Measurements from ENCODE around the gene DUSP8.

The DUSP8 gene

GRCh38 chr11:1560002-1560648, 11.9 kb downstream of the DUSP8 start:
- no peaks in the 10 kb centered on the region for H3K9me3 ChIP-seq (replicated peaks in 1 of 11)
- H4K20me1 ChIP-seq, result peaks cover 6 to 88% (median 60%) of the 10 kb centered on the region in 11 experiments; a peak in 20 of 22 replicates
- H3K27ac ChIP-seq, result no peak overlapping the region
- no peak for TF ChIP-seq Cebpa-rat (IDR thresholded peaks at IDR 0.05)
- H3K4me2 ChIP-seq, result no peak overlapping the region
- H3K36me3 ChIP-seq, result peaks cover 0 to 63% (median 0%) of the 10 kb centered on the region in 11 experiments; a peak in 5 of 22 replicates
- H3K9ac ChIP-seq, result no peak overlapping the region
- no peak overlapping the region for H3K4me3 ChIP-seq
- H3K4me1 ChIP-seq, result peaks cover 0 to 17% (median 9%) of the 10 kb centered on the region in 10 experiments; a peak in 9 of 20 replicates
- H3K27me3 ChIP-seq, result peaks cover 14 to 57% (median 38%) of the 10 kb centered on the region in 11 experiments

GRCh38 chr11:1559111-1559951, 12.7 kb downstream of the DUSP8 start:
- Histone ChIP-seq H3K9ac (no peak overlapping the region), H3K36me3 (peaks cover 0 to 63% (median 0%) of the 10 kb centered on the region in 11 experiments; a peak in 5 of 22 replicates), H3K4me3 (no peak overlapping the region), H3K27me3 (peaks cover 16 to 57% (median 39%) of the 10 kb centered on the region in 11 experiments), H3K27ac (no peak overlapping the region), H3K4me1 (peaks cover 0 to 11% (median 4%) of the 10 kb centered on the region in 10 experiments; a peak in 8 of 20 replicates), H3K4me2 (no peak overlapping the region; a peak in 1 of 22 replicates), H4K20me1 (peaks cover 0 to 87% (median 52%) of the 10 kb centered on the region in 11 experiments; a peak in 16 of 22 replicates), H3K9me3 (replicated peaks in 1 of 11) (no peaks in the 10 kb centered on the region)
- no peak for TF ChIP-seq Cebpa-rat (IDR thresholded peaks at IDR 0.05)

GRCh38 chr11:1558775-1559110, 13.3 kb downstream of the DUSP8 start:
- H3K4me3 ChIP-seq, result no peak overlapping the region
- peaks cover 0 to 87% (median 46%) of the 10 kb centered on the region in 11 experiments; a peak in 16 of 22 replicates for H4K20me1 ChIP-seq
- no peak overlapping the region for H3K9ac ChIP-seq
- peaks cover 0 to 7% (median 0%) of the 10 kb centered on the region in 10 experiments; a peak in 5 of 20 replicates for H3K4me1 ChIP-seq
- H3K9me3 ChIP-seq (replicated peaks in 1 of 11), result no peaks in the 10 kb centered on the region
- no peak for TF ChIP-seq Cebpa-rat (IDR thresholded peaks at IDR 0.05)
- peaks cover 22 to 57% (median 40%) of the 10 kb centered on the region in 11 experiments for H3K27me3 ChIP-seq
- peaks cover 0 to 59% (median 0%) of the 10 kb centered on the region in 11 experiments; a peak in 5 of 22 replicates for H3K36me3 ChIP-seq
- H3K27ac ChIP-seq, result no peak overlapping the region
- no peak overlapping the region for H3K4me2 ChIP-seq

GRCh38 chr11:1557904-1558774, 13.9 kb downstream of the DUSP8 start:
- H3K4me2 ChIP-seq, result no peak overlapping the region
- peaks cover 0 to 53% (median 0%) of the 10 kb centered on the region in 11 experiments; a peak in 5 of 22 replicates for H3K36me3 ChIP-seq
- H3K27me3 ChIP-seq, result peaks cover 28 to 62% (median 45%) of the 10 kb centered on the region in 11 experiments
- no peak for TF ChIP-seq Cebpa-rat (IDR thresholded peaks at IDR 0.05)
- no peak overlapping the region for H3K9ac ChIP-seq
- H3K4me3 ChIP-seq, result no peak overlapping the region
- H3K4me1 ChIP-seq, result peaks cover 0 to 2% (median 0%) of the 10 kb centered on the region in 10 experiments; a peak in 2 of 20 replicates
- peaks cover 0 to 83% (median 44%) of the 10 kb centered on the region in 11 experiments; a peak in 15 of 22 replicates for H4K20me1 ChIP-seq
- no peaks in the 10 kb centered on the region for H3K9me3 ChIP-seq (replicated peaks in 1 of 11)
- H3K27ac ChIP-seq, result no peak overlapping the region

- no peak overlapping the region for H3K9ac ChIP-seq
- TF ChIP-seq Cebpa-rat (IDR thresholded peaks at IDR 0.05), result no peak
- H3K4me2 ChIP-seq, result no peak overlapping the region
- H4K20me1 ChIP-seq, result peaks cover 0 to 74% (median 37%) of the 10 kb centered on the region in 11 experiments; a peak in 13 of 22 replicates
- H3K27me3 ChIP-seq, result peaks cover 33 to 70% (median 52%) of the 10 kb centered on the region in 11 experiments
- H3K27ac ChIP-seq, result no peak overlapping the region
- H3K36me3 ChIP-seq, result peaks cover 0 to 46% (median 0%) of the 10 kb centered on the region in 11 experiments; a peak in 5 of 22 replicates
- H3K9me3 ChIP-seq (replicated peaks in 1 of 11), result no peaks in the 10 kb centered on the region
- no peak overlapping the region for H3K4me3 ChIP-seq
- peaks cover 0 to 4% (median 0%) of the 10 kb centered on the region in 10 experiments; a peak in 2 of 20 replicates for H3K4me1 ChIP-seq
Observed at GRCh38 chr11:1557051-1557884, 14.8 kb downstream of the DUSP8 start.

GRCh38 chr11:1556278-1556902, 15.7 kb downstream of the DUSP8 start:
- Histone ChIP-seq H3K9ac (no peak overlapping the region), H3K36me3 (peaks cover 0 to 37% (median 0%) of the 10 kb centered on the region in 11 experiments; a peak in 5 of 22 replicates), H3K27me3 (peaks cover 33 to 72% (median 54%) of the 10 kb centered on the region in 11 experiments), H4K20me1 (peaks cover 0 to 66% (median 29%) of the 10 kb centered on the region in 11 experiments; a peak in 13 of 22 replicates), H3K4me1 (peaks cover 0 to 4% (median 0%) of the 10 kb centered on the region in 10 experiments; a peak in 2 of 20 replicates), H3K4me3 (no peak overlapping the region), H3K27ac (no peak overlapping the region), H3K4me2 (no peak overlapping the region), H3K9me3 (replicated peaks in 1 of 11) (no peaks in the 10 kb centered on the region)
- no peak for TF ChIP-seq Cebpa-rat (IDR thresholded peaks at IDR 0.05)

- H3K4me1 ChIP-seq, result peaks cover 0 to 4% (median 0%) of the 10 kb centered on the region in 10 experiments; a peak in 2 of 20 replicates
- no peak overlapping the region for H3K4me3 ChIP-seq
Observed at GRCh38 chr11:1555713-1556153, 16.3 kb downstream of the DUSP8 start.

More at GRCh38 chr11:1555713-1556153, 16.3 kb downstream of the DUSP8 start:
- no peak for TF ChIP-seq Cebpa-rat (IDR thresholded peaks at IDR 0.05)
- Histone ChIP-seq H4K20me1 (peaks cover 0 to 59% (median 22%) of the 10 kb centered on the region in 11 experiments; a peak in 13 of 22 replicates), H3K27me3 (peaks cover 33 to 72% (median 54%) of the 10 kb centered on the region in 11 experiments), H3K9me3 (replicated peaks in 1 of 11) (no peaks in the 10 kb centered on the region), H3K36me3 (peaks cover 0 to 31% (median 0%) of the 10 kb centered on the region in 11 experiments; a peak in 5 of 22 replicates), H3K4me2 (no peak overlapping the region), H3K9ac (no peak overlapping the region), H3K27ac (no peak overlapping the region)
